ENCODE measurements around the gene CAMTA1.

Gene CAMTA1

DNA sequence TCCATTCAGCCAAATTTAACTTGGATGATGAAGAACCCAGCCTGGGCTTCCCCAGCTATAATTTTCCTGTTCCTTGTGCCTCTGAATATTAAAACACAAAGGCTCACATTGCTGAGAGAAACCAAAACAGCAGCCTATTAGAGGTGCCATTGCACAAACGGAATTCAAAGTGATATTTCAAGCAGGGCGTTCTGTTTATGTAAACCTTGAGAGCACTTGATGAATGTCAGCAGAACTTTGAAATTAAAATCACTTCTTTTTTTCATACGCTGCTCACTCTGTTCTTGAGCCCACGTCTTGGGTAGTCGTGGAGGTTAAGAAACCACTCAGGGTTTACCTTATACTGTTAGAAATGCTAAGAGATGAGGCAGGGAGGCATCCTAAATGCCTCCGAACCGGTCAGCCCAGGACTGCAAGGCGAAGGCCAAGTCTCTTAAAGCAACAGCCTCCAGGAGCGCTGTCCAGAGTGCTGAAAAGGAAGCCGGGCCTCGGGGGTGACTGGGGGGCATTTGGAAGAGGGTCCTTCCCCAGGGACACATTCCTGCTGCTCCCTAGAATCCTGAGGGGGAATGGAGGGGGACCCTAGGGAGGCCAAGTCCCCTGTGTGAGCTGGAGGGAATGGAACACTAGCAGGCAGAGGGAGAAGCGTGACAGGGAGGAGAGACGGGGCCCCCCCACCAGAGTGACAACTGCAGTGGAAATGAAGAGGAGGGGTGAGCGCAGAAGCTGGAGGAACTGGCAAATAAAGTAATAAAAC, 831.0 kb downstream of the CAMTA1 start:
- DNase-seq (ENCODE audit: low spot score) = no peak

GRCh38 chr1:7616953-7617352, 831.7 kb downstream of the CAMTA1 start:
- no peak for DNase-seq (ENCODE audit: low spot score)

GRCh38 chr1:7617826-7618225, 832.6 kb downstream of the CAMTA1 start:
- no peak for DNase-seq (ENCODE audit: low spot score)

- no peak for DNase-seq (ENCODE audit: low spot score)
Observed at GRCh38 chr1:7620196-7620595, 834.9 kb downstream of the CAMTA1 start.

GRCh38 chr1:7621334-7622219, 836.3 kb downstream of the CAMTA1 start:
- DNase-seq (ENCODE audit: low spot score) = no peak

DNA sequence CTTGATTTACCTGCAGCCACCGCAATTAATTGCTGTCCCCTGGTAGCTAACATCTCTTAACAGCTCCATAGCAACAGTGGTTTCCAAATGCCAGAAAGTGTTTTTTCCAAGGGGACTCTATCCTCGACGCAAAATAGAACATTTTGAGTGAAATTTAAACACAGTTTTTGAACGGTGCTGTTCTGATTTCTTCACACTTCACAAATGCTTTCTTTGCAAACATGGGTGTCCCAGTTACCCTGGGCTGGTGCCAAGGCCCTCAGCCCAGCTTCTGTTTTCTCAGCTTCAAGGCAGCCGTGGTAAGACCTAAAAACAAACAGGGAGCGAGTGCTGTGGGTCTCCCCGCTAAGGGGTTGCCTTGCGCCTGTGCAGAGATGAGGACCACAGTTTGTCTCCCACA, 838.6 kb downstream of the CAMTA1 start:
- peak; percentile 56 for DNase-seq (ENCODE audit: low spot score)

DNA sequence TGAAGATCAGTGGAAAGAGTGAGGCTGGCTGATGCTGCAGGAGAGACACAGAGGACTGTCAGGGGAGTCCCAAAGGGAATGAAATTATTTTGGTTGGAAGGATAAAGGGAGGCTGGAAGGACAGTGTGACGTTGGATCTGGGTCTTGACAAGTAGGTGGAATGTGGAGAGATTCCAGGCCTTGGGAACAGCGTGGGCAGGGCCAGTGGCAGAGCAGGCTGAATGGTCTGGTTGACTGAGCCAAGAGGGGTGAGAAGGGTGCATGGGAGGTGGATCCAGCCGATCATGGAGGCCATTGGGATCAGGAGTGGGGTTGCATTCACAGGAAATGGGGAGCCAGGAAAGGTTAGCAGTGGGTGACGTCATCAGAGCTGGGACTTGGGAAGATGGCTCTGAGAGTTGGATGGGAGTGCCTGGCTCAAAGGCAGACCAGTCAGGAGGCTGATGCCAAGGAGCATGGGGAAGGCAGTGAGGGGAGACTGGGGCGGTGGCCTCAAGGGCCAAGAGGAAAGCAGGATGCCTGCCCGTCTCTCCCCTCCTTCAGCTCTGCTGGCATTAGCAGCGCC, 839.6 kb downstream of the CAMTA1 start:
- no peak for DNase-seq (ENCODE audit: low spot score)

GRCh38 chr1:7625401-7625800, 840.1 kb downstream of the CAMTA1 start:
- no peak for DNase-seq (ENCODE audit: low spot score)

DNA sequence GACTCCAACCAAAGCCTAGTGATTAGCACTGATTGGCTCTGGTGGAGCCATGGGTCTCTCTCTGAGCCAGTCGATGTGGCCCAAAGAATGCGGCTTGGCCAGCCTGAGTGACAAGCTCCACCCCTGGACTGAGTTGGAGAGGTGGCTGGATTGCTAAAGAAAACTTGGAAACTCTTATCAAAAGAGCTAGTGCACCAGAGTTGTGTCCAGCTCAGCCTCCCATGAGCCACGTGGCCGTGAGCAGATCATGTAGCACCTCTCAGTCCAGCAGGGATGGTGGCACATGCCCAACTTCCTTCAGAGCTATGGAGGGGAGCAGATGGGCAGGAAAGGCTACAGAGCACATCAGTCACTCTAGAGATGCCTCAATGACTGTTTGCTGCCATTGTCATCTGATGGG, 843.0 kb downstream of the CAMTA1 start:
- DNase-seq (ENCODE audit: low spot score) = no peak

DNA sequence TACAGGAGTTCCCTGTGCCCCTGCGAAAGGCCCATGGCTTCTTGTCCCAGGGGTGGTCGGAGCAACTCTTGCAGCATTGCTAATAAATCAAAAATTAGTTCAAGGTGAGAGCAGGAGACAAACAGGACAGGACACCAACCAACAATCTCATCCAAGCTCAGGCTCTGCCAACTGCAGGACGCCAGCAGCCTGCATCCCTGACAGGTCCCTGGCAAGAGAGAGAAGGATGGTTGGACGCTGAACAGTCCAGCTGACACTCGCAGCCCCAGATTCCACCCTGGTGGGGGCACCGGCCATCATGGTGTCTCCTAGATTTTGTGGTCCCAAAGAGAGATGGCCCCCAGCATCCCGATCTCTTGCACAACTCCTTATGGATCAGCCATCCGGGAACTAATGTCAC, 843.8 kb downstream of the CAMTA1 start:
- DNase-seq (ENCODE audit: low spot score) = no peak

DNA sequence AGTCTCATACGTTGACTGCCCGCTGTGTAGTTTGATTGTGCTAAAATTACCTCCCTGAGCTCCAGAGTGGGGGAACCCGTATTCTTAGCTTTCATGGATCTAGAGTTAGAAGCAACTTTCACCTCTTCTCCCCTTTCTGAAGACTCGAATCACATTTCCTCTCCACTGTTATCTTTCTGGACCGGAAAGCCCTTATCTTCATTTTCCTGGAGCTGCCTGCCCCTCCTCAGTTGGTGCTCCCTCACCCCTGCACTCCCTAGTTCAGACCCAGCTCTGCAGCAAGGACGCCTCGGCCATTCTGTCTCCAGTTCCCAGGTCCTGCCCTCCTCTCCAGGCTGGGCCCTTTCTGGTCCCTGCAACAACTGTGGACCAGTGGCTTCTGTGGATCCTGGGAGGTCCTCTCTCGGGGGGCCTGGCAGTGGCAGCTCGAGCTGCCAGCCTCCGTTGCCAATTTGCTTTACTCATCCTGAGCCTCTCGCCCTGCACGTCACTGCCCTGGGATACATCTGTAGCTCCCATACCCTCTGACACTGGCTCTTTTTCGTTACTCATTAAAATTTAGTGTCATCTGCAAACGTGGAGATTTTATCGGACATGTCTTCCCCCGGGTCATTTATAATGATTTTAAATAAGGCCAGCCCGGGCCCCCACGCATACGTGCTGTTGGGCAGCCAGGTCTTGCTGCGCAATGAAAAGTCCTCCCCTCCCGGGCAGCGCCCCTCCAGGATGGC, 844.4 kb downstream of the CAMTA1 start:
- DNase-seq (ENCODE audit: low spot score) = no peak

DNA sequence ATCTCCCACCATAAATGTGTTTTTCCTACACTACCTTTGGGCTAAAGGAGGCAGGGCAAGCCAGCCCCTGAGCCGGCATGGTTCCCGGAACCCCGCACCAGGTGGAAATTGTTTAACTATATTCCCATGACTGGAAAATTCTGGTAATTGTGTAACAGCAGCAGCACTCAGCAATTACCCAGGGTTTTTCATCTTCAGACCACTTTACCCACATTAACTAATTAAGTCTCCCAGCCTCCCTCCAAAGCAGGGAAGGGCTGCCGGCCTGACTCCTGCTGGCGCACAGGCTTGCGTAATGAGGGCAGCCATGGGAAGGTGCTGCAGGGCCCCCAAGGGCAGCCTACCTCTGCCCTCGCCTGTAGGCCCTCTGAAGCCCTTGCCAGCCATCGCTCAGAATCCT, 845.1 kb downstream of the CAMTA1 start:
- no peak for DNase-seq (ENCODE audit: low spot score)

GRCh38 chr1:7632176-7632575, 846.9 kb downstream of the CAMTA1 start:
- DNase-seq (ENCODE audit: low spot score) = no peak

- no peak for DNase-seq (ENCODE audit: low spot score)
Observed at GRCh38 chr1:7632681-7633080, 847.4 kb downstream of the CAMTA1 start.

- no peak for DNase-seq (ENCODE audit: low spot score)
Observed at GRCh38 chr1:7633506-7634245, 848.4 kb downstream of the CAMTA1 start.

- no peak for DNase-seq (ENCODE audit: low spot score)
Observed at GRCh38 chr1:7634546-7635240, 849.4 kb downstream of the CAMTA1 start.

- no peak for DNase-seq (ENCODE audit: low spot score)
Observed at GRCh38 chr1:7636795-7637526, 851.7 kb downstream of the CAMTA1 start.

- DNase-seq (ENCODE audit: low spot score) = no peak
Observed at GRCh38 chr1:7638078-7638477, 852.8 kb downstream of the CAMTA1 start.

DNA sequence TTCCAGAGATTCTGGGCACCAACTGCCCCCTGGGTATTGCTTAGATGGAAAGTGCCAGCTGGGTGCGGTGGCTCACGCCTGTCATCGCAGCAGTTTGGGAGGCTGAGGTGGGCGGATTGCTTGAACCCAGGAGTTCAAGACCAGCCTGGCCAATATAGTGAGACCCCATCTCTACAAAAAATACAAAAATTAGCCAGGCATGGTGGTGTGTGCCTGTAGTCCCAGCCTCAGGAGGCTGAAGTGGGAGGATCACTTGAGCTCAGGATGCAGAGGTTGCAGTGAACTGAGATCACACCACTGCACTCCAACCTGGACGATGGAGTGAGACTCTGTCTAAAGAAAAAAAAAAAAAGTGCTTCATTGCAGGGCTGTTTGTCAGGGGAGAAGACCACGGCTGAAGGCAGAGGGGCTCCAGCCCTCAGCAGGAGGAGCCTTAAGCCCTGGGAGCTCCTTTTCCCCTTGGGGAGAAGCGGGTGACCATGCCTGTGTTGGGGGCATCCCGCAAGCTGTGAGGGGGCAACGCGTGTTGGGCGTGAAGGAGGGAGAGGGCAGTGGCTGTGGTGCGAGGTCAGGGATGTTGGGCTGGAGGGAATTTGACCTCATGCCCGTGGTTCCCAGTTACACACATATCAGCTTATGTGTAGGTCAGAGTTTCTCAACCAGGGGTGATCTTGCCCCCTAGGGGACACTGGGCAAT, 854.3 kb downstream of the CAMTA1 start:
- no peak for DNase-seq (ENCODE audit: low spot score)

- no peak for DNase-seq (ENCODE audit: low spot score)
Observed at GRCh38 chr1:7640350-7640749, 855.1 kb downstream of the CAMTA1 start.

Measured in Ammon's horn (tissue), 1 donor.